ENCODE data around the gene ANGPTL4. TPM values are rescaled to one million over a fixed set of nuclear protein-coding genes. Genes with fewer than 3 reads are reported as not detected.
A peak's percentile ranks its signal among the peaks of the same experiment; 100 is the strongest.
"Not testable (repeated sequence)": the region's sequence is repeated elsewhere in the genome, so short reads cannot be mapped to it uniquely, and the experiment has no call there.

The ANGPTL4 gene
- total RNA-seq = 16.6 and 82.0 TPM in 2 replicates

- no peak for TF ChIP-seq CTCF (conservative IDR thresholded peaks at IDR 0.05; ENCODE audit: low read depth, low read length)
- no peak for DNase-seq (ENCODE audit: low read depth)
- H3K4me3 ChIP-seq (ENCODE audit: low read depth, low read length) = peak within 1 kb of the TSS; percentile 77
These were observed at the start of gene ANGPTL4 for GRCh38 chr19:8363803-8364771. ANGPTL4 (plus strand) TSS chr19:8364155; CDS start chr19:8364322, 167 bp downstream.

GRCh38 chr19:8314981-8315640 is 48.8 kb upstream of the ANGPTL4 start:
- H3K4me3 ChIP-seq (ENCODE audit: low read depth, low read length); DNase-seq (ENCODE audit: low read depth): not testable (repeated sequence)

- no peak for TF ChIP-seq CTCF (conservative IDR thresholded peaks at IDR 0.05; ENCODE audit: low read depth, low read length)
- H3K4me3 ChIP-seq (ENCODE audit: low read depth, low read length) = no peak overlapping the region
- no peak for DNase-seq (ENCODE audit: low read depth)
These were observed 47.4 kb upstream of the ANGPTL4 start for GRCh38 chr19:8316351-8317125.

- not testable (repeated sequence) for H3K4me3 ChIP-seq (ENCODE audit: low read depth, low read length); DNase-seq (ENCODE audit: low read depth)
These were observed 45.1 kb upstream of the ANGPTL4 start for GRCh38 chr19:8318835-8319234.

GRCh38 chr19:8319807-8320520 is 44.0 kb upstream of the ANGPTL4 start:
- DNase-seq (ENCODE audit: low read depth) = no peak
- peak overlapping the region; percentile 94 for H3K4me3 ChIP-seq (ENCODE audit: low read depth, low read length)
- no peak for TF ChIP-seq CTCF (conservative IDR thresholded peaks at IDR 0.05; ENCODE audit: low read depth, low read length)

- no peak for DNase-seq (ENCODE audit: low read depth)
- H3K4me3 ChIP-seq (ENCODE audit: low read depth, low read length) = peak overlapping the region; percentile 94
- TF ChIP-seq CTCF (conservative IDR thresholded peaks at IDR 0.05; ENCODE audit: low read depth, low read length) = no peak
These were observed 43.3 kb upstream of the ANGPTL4 start for GRCh38 chr19:8320564-8321066.
